Bronchial epithelial cell (primary cell): ENCODE results near the gene TUBGCP3. TPM values are rescaled to one million over a fixed set of nuclear protein-coding genes. Genes with fewer than 3 reads are reported as not detected.

ENCODE experiments used
- DNase-seq: peaks from one replicate; pipeline ENCODE4 v3.0.0-alpha.2; 2010; ENCODE audit warnings: low read depth
- FAIRE-seq: peaks from 2 replicates; lab custom pipeline; 2011; peaks lifted over from hg19 to GRCh38; lab: Jason Lieb, UNC
- H3K27me3 ChIP-seq: 2 replicates; pipeline ENCODE4 v1.5.1; 2011; ENCODE audit warnings: low read length; ENCODE audit not compliant: control insufficient read depth, insufficient read depth
- H3K36me3 ChIP-seq: 2 replicates; pipeline ENCODE4 v1.5.1; 2011; ENCODE audit warnings: low read length; ENCODE audit not compliant: control insufficient read depth, insufficient read depth
- H3K4me3 ChIP-seq: 2 replicates; pipeline ENCODE4 v1.5.1; 2011; ENCODE audit warnings: mild to moderate bottlenecking, low read depth, low read length, control low read depth
- CTCF ChIP-seq: IDR thresholded peaks from 2 replicates; pipeline ENCODE4 v1.5.1; 2011; ENCODE audit warnings: mild to moderate bottlenecking, moderate library complexity, low read length, control low read depth, inconsistent platforms; ENCODE audit not compliant: insufficient read depth, severe bottlenecking
- total RNA-seq: library from RNA; depleted of rRNA; stranded (reverse); fragments of >200 nt; gene quantifications from 2 replicates; pipeline ENCODE4 v1.2.1, GENCODE V29; 2014

Gene TUBGCP3
- total RNA-seq, 1 donor from 2014 or later = 17.6 TPM

- FAIRE-seq (no peak), DNase-seq (no peak)
These were observed 68.4 kb downstream of the TUBGCP3 start for GRCh38 chr13:112519517-112520060.

GRCh38 chr13:112516218-112516617 lies 71.7 kb downstream of the TUBGCP3 start:
- Histone ChIP-seq H3K27me3 (no peaks in the 10 kb centered on the region), H3K36me3 (peaks cover 7% of the 10 kb centered on the region), H3K4me3 (no peak overlapping the region)
- no peak for DNase-seq
- no peak for FAIRE-seq
- TF ChIP-seq CTCF = no peak

More at GRCh38 chr13:112519517-112520060, 68.4 kb downstream of the TUBGCP3 start:
- H3K27me3 ChIP-seq = no peaks in the 10 kb centered on the region
- no peak overlapping the region for H3K4me3 ChIP-seq
- TF ChIP-seq CTCF = no peak
- peaks cover 7% of the 10 kb centered on the region for H3K36me3 ChIP-seq

- FAIRE-seq = no peak
- H3K27me3 ChIP-seq = no peaks in the 10 kb centered on the region
- H3K4me3 ChIP-seq = no peak overlapping the region
These were observed 74.2 kb downstream of the TUBGCP3 start for GRCh38 chr13:112513761-112514160.

GRCh38 chr13:112510987-112511685 lies 76.8 kb downstream of the TUBGCP3 start:
- TF ChIP-seq CTCF = no peak
- peak; percentile 10 for DNase-seq
- no peak overlapping the region for H3K4me3 ChIP-seq
- H3K36me3 ChIP-seq = peaks cover 9% of the 10 kb centered on the region
- FAIRE-seq = no peak
- H3K27me3 ChIP-seq = no peaks in the 10 kb centered on the region

More at GRCh38 chr13:112513761-112514160, 74.2 kb downstream of the TUBGCP3 start:
- no peak for TF ChIP-seq CTCF
- peaks cover 11% of the 10 kb centered on the region for H3K36me3 ChIP-seq
- DNase-seq = no peak

- H3K36me3 ChIP-seq = peaks cover 7% of the 10 kb centered on the region
- peak; percentile 69 for DNase-seq
These were observed 77.8 kb downstream of the TUBGCP3 start for GRCh38 chr13:112510002-112510780.

More at GRCh38 chr13:112510002-112510780, 77.8 kb downstream of the TUBGCP3 start:
- H3K4me3 ChIP-seq = no peak overlapping the region
- TF ChIP-seq CTCF = peak; percentile 63
- FAIRE-seq = no peak
- no peaks in the 10 kb centered on the region for H3K27me3 ChIP-seq
